OCI-LY7 (cell line): Measurements from ENCODE around the gene GABRA1.

Experiments used
- CTCF ChIP-seq: fragments of 200-600 bp; sonication (generic); conservative IDR thresholded peaks from 2 replicates; pipeline ENCODE4 v1.5.1; 2014; ENCODE audit warnings: mild to moderate bottlenecking, antibody characterized with exemption, low read length, moderate library complexity, mixed read lengths
- EZH2phosphoT487 ChIP-seq: fragments of 200-600 bp; sonication (generic); IDR thresholded peaks from 2 replicates; pipeline ENCODE4 v1.6.1; 2018; ENCODE audit warnings: low read depth, borderline replicate concordance, mild to moderate bottlenecking, mixed run types, antibody characterized with exemption, low read length, moderate library complexity, mixed read lengths

- no peak for TF ChIP-seq CTCF
- TF ChIP-seq EZH2phosphoT487, result no peak
These were observed 17.6 kb downstream of the GABRA1 start for GRCh38 chr5:161865510-161865909.
